Prostate gland (tissue), 2 donors: ENCODE results near the gene MAML1. TPM values are rescaled to one million over a fixed set of nuclear protein-coding genes. Genes with fewer than 3 reads are reported as not detected.

Source experiments
- DNase-seq: peaks from one replicate; pipeline ENCODE4 v3.0.0-alpha.2; 2019; ENCODE audit warnings: low spot score
- H3K27ac ChIP-seq, 2 donors: fragments of 200-600 bp; sonication (generic); 2 replicates each; pipeline ENCODE4 v1.5.1; 2017 to 2019
- H3K27me3 ChIP-seq: fragments of 200-600 bp; sonication (generic); replicated peaks from 2 replicates; pipeline ENCODE4 v1.5.1; 2019; ENCODE audit not compliant: insufficient read depth
- H3K36me3 ChIP-seq, 2 donors: fragments of 200-600 bp; sonication (generic); 1 replicate in 1 of 2; 2 replicates in 1 of 2; pipeline versions ENCODE4 v1.5.1 to v1.8.1; 2017 to 2019
- H3K4me1 ChIP-seq: fragments of 200-600 bp; sonication (generic); replicated peaks from 2 replicates; pipeline ENCODE4 v1.5.1; 2019
- H3K4me3 ChIP-seq, 2 donors: fragments of 200-600 bp; sonication (generic); 2 replicates each; pipeline ENCODE4 v1.5.1; 2017 to 2019
- H3K9me3 ChIP-seq: fragments of 200-600 bp; sonication (generic); 2 replicates; pipeline ENCODE4 v1.5.1; 2017
- CTCF ChIP-seq, 4 experiments: fragments of 200-600 bp in 2 of 4; fragments of 450-650 bp in 2 of 4; sonication (generic) in 2 of 4; IDR thresholded peaks; 1 replicate in 3 of 4; 2 replicates in 1 of 4; pipeline ENCODE4 v1.5.1; 2016 to 2019; ENCODE audit warnings: antibody characterized with exemption in 4 of 4, mild to moderate bottlenecking in 2 of 4, moderate library complexity in 2 of 4
- POLR2A ChIP-seq: fragments of 450-650 bp; IDR thresholded peaks from one replicate; pipeline ENCODE4 v1.6.1; 2016; ENCODE audit warnings: antibody characterized with exemption, mild to moderate bottlenecking
- POLR2AphosphoS5 ChIP-seq: sonication (generic); formaldehyde crosslinking; IDR thresholded peaks from one replicate; pipeline ENCODE4 v1.6.1; 2017; ENCODE audit warnings: antibody characterized with exemption
- WGBS: methylation state at CpG from one replicate; pipeline ENCODE4 v1.1.5; 2018; 5-methylcytosine and 5-hydroxymethylcytosine counted together
- intact Hi-C: fragments of 100-400 bp; cut with DNase I; formaldehyde crosslinking; loops from one replicate; pipeline ENCODE4 v1.14.2; 2022
- total RNA-seq, 2 donors: library from RNA; depleted of rRNA; stranded (reverse); fragments of >200 nt; gene quantifications; one replicate each; pipeline ENCODE4 v1.1.0, GENCODE V29; 2016

Gene MAML1
- total RNA-seq, 2 donors from 2014 or later, result 33.9 to 54.7 TPM

GRCh38 chr5:179697993-179698934 is 34.4 kb upstream of the MAML1 start:
- no peaks in the 10 kb centered on the region for H3K36me3 ChIP-seq
- no peaks in the 10 kb centered on the region for H3K27me3 ChIP-seq
- H3K27ac ChIP-seq, result peak overlapping the region; percentile 91 to 95
- no peaks in the 10 kb centered on the region for H3K9me3 ChIP-seq
- peak in 2 of 4 experiments; percentile 10 to 44 for TF ChIP-seq CTCF (IDR thresholded peaks at IDR 0.05)
- TF ChIP-seq POLR2AphosphoS5, result peak; percentile 92
- TF ChIP-seq POLR2A, result peak; percentile 82
- WGBS, result 2% methylated on average over 72 of the region's 72 CpGs
- H3K4me3 ChIP-seq, result peak overlapping the region; percentile 77 to 98
- peak; percentile 99 for DNase-seq
- intact Hi-C loops, result loop anchor here (2.0 to 5.0 kb wide), 3 partner anchors 19 to 124 kb away; partner anchors contain the start of genes MAML1 and SQSTM1
- no peaks in the 10 kb centered on the region for H3K4me1 ChIP-seq

DNA sequence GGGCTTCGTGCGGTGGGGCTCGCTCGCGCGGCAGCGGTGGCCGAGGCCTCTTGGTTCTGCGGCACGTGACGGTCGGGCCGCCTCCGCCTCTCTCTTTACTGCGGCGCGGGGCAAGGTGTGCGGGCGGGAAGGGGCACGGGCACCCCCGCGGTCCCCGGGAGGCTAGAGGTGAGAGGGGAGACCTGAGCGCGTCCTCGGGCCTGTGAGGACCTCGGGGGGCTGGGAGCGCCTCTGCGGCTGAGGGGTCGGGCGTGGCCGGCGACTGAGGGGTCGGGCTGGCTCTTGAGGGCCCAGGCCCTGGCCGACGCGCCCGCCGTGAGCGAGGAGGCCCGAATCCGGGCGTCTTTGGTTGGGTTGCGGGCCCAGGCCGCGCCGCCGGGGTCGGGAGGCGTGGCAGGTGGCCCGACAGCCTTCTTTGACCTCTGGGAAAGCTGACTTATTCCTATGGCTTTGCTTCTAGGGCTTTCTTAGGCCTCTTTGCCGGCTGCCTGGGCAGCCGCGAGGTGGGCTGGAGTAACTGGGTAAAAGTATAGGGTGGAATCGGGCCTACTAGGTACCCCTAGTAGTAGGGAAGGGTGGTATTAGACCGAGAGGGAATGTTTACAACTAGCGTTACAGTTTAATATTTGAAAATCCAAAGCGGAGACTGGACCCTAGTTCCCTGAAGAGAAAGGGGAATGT is 33.5 kb upstream of the MAML1 start, which contains the start of gene CANX:
Gene CANX (plus strand): TSS at position 33 of the 681 bp plus-strand sequence. CDS start 6,715 bp downstream, outside the sequence.
- H3K36me3 ChIP-seq, result no peaks in the 10 kb centered on the region
- DNase-seq, result no peak
- H3K4me3 ChIP-seq, result peak within 1 kb of the TSS; percentile 77 to 98
- intact Hi-C loops, result loop anchor here (2.0 to 5.0 kb wide), 3 partner anchors 20 to 123 kb away; partner anchors contain the start of genes MAML1 and SQSTM1
- H3K4me1 ChIP-seq, result no peaks in the 10 kb centered on the region
- under 1% methylated on average over 58 of the region's 58 CpGs for WGBS
- no peaks in the 10 kb centered on the region for H3K9me3 ChIP-seq
- H3K27me3 ChIP-seq, result no peaks in the 10 kb centered on the region
- peak within 1 kb of the TSS; percentile 91 to 95 for H3K27ac ChIP-seq
- TF ChIP-seq CTCF (IDR thresholded peaks at IDR 0.05) (no peak), POLR2A (peak; percentile 92), POLR2AphosphoS5 (no peak)

DNA sequence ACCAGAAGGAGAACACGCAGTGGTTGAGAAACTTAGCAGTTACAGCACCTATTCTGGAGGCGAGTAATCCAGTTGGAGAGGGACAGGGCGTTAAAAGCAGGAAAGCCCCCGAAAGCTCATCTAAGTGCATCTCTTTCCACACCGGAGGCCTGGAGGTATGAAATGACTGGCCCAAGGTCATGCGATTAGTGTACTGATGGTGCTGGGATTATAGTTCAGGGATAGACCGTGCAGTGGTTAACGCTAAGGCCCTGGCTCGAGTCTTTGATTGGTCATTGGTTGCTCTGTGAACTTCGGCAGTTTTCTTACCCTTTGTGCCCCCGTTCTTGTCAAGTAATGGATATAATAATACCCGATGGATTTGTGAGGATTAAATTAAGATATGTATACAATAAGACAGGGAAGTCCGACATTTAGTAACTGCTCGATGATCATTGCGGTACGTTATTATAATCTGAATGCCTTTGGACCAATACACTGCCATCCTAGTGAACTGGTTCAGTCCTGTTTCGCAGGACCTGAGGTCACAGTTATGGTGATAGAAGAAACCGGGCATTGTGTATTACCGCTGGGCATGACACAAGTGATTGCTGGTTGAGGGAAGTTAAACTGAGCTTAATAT is 32.9 kb upstream of the MAML1 start:
- no peaks in the 10 kb centered on the region for H3K9me3 ChIP-seq
- DNase-seq, result no peak
- 4% methylated on average over 19 of the region's 19 CpGs for WGBS
- H3K27ac ChIP-seq, result peak overlapping the region; percentile 91 to 93
- no peaks in the 10 kb centered on the region for H3K36me3 ChIP-seq
- peak overlapping the region; percentile 77 to 98 for H3K4me3 ChIP-seq
- no peaks in the 10 kb centered on the region for H3K4me1 ChIP-seq
- TF ChIP-seq POLR2AphosphoS5 (peak; percentile 17), POLR2A (no peak)
- intact Hi-C loops, result loop anchor here (2.0 to 5.0 kb wide), 3 partner anchors 21 to 123 kb away; partner anchors contain the start of genes MAML1 and SQSTM1
- no peaks in the 10 kb centered on the region for H3K27me3 ChIP-seq

GRCh38 chr5:179700401-179700918 is 32.2 kb upstream of the MAML1 start:
- DNase-seq, result no peak
- peak overlapping the region in 1 of 2 donors; percentile 93 for H3K27ac ChIP-seq
- no peaks in the 10 kb centered on the region for H3K27me3 ChIP-seq
- intact Hi-C loops, result no loop called here
- no peaks in the 10 kb centered on the region for H3K9me3 ChIP-seq
- TF ChIP-seq POLR2AphosphoS5 (no peak), CTCF (IDR thresholded peaks at IDR 0.05) (no peak), POLR2A (no peak)
- no peaks in the 10 kb centered on the region for H3K4me1 ChIP-seq
- no peaks in the 10 kb centered on the region for H3K36me3 ChIP-seq
- peak overlapping the region; percentile 77 to 98 for H3K4me3 ChIP-seq
- WGBS, result 51% methylated on average over 7 of the region's 7 CpGs
